HG02852 (cell line): ENCODE results near the gene SMAD9.

ENCODE experiments used
- ATAC-seq: cut with Tn5 transposase; IDR thresholded peaks from one replicate; pipeline ENCODE4 v1.9.1; 2021; ENCODE audit warnings: mild to moderate bottlenecking, moderate library complexity; ENCODE audit not compliant: unreplicated experiment

SMAD9 gene

GRCh38 chr13:36870050-36870692 lies 49.9 kb downstream of the SMAD9 start:
- ATAC-seq: no peak

GRCh38 chr13:36866232-36866631 lies 53.8 kb downstream of the SMAD9 start:
- ATAC-seq: no peak

GRCh38 chr13:36865265-36865664 lies 54.8 kb downstream of the SMAD9 start:
- no peak for ATAC-seq

GRCh38 chr13:36862722-36863121 lies 57.3 kb downstream of the SMAD9 start:
- no peak for ATAC-seq

- ATAC-seq: no peak
Observed at GRCh38 chr13:36862002-36862685, 57.9 kb downstream of the SMAD9 start.

GRCh38 chr13:36859259-36859658 lies 60.8 kb downstream of the SMAD9 start:
- ATAC-seq: no peak

GRCh38 chr13:36858290-36858689 lies 61.7 kb downstream of the SMAD9 start:
- ATAC-seq: peak; percentile 79

- ATAC-seq: no peak
Observed at GRCh38 chr13:36857253-36857652, 62.8 kb downstream of the SMAD9 start.

- ATAC-seq: no peak
Observed at GRCh38 chr13:36850790-36851438, 69.1 kb downstream of the SMAD9 start.

GRCh38 chr13:36848199-36848982 lies 71.6 kb downstream of the SMAD9 start:
- peak; percentile 39 for ATAC-seq

GRCh38 chr13:36847606-36848005 lies 72.4 kb downstream of the SMAD9 start:
- no peak for ATAC-seq

- no peak for ATAC-seq
Observed at GRCh38 chr13:36841391-36841790, 78.6 kb downstream of the SMAD9 start.

GRCh38 chr13:36840718-36841250 lies 79.3 kb downstream of the SMAD9 start:
- ATAC-seq: no peak

- ATAC-seq: no peak
Observed at GRCh38 chr13:36839981-36840380, 80.1 kb downstream of the SMAD9 start.

GRCh38 chr13:36839281-36839680 lies 80.8 kb downstream of the SMAD9 start:
- ATAC-seq: no peak

GRCh38 chr13:36837354-36838092 lies 82.5 kb downstream of the SMAD9 start:
- ATAC-seq: no peak

GRCh38 chr13:36834299-36834698 lies 85.7 kb downstream of the SMAD9 start:
- ATAC-seq: no peak

GRCh38 chr13:36831291-36831690 lies 88.7 kb downstream of the SMAD9 start:
- no peak for ATAC-seq

- ATAC-seq: no peak
Observed at GRCh38 chr13:36829753-36830152, 90.3 kb downstream of the SMAD9 start.

GRCh38 chr13:36822785-36823184 lies 97.3 kb downstream of the SMAD9 start:
- ATAC-seq: no peak
